ENCODE data around the gene FBXO9. TPM values are rescaled to one million over a fixed set of nuclear protein-coding genes. Genes with fewer than 3 reads are reported as not detected.

The FBXO9 gene
- total RNA-seq, 1 experiment from 2014 or later = 63.6 TPM

- Mint-ChIP-seq H3K27me3 (ENCODE audit: insufficient read depth, unreplicated experiment) (no peaks in the 10 kb centered on the region), H3K9me3 (ENCODE audit: unreplicated experiment) (no peaks in the 10 kb centered on the region), H3K36me3 (ENCODE audit: insufficient read depth, unreplicated experiment) (no peaks in the 10 kb centered on the region), H3K4me1 (ENCODE audit: insufficient read depth, unreplicated experiment) (peaks cover 31% of the 10 kb centered on the region), H3K4me3 (ENCODE audit: unreplicated experiment) (no peak overlapping the region), H3K27ac (ENCODE audit: low read depth, unreplicated experiment) (no peak overlapping the region)
- TF ChIP-seq CTCF (IDR thresholded peaks at IDR 0.05; ENCODE audit: unreplicated experiment) = no peak
- ChIA-PET POLR2A (no interaction called here), CTCF (no interaction called here)
- DNase-seq (ENCODE audit: unreplicated experiment) = no peak
- intact Hi-C loops (cut with micrococcal nuclease) = no loop called here
- no TSS peak for BruUV-seq (replicated peaks)
Measured at GRCh38 chr6:53109612-53110011, 44.4 kb downstream of the FBXO9 start.

- Mint-ChIP-seq H3K4me1 (ENCODE audit: insufficient read depth, unreplicated experiment) (peaks cover 31% of the 10 kb centered on the region), H3K9me3 (ENCODE audit: unreplicated experiment) (no peaks in the 10 kb centered on the region), H3K27ac (ENCODE audit: low read depth, unreplicated experiment) (no peak overlapping the region), H3K27me3 (ENCODE audit: insufficient read depth, unreplicated experiment) (no peaks in the 10 kb centered on the region), H3K4me3 (ENCODE audit: unreplicated experiment) (no peak overlapping the region), H3K36me3 (ENCODE audit: insufficient read depth, unreplicated experiment) (no peaks in the 10 kb centered on the region)
- no peak for DNase-seq (ENCODE audit: unreplicated experiment)
- CTCF ChIA-PET = interaction anchor here (0.6 to 1.6 kb wide), 6 partner anchors 9 to 343 kb away, joined by 3 to 9 read pairs (median 4); no protein-coding TSS in a partner anchor
- intact Hi-C loops (cut with micrococcal nuclease) = no loop called here
- no TSS peak for BruUV-seq (replicated peaks)
- no peak for TF ChIP-seq CTCF (IDR thresholded peaks at IDR 0.05; ENCODE audit: unreplicated experiment)
- POLR2A ChIA-PET = interaction anchor here (0.6 to 2.3 kb wide), 6 partner anchors 9 to 501 kb away, joined by 3 to 6 read pairs (median 4); partner anchors contain the start of gene FBXO9
Measured at GRCh38 chr6:53111865-53112264, 46.7 kb downstream of the FBXO9 start.

GRCh38 chr6:53112404-53112803 lies 47.2 kb downstream of the FBXO9 start:
- intact Hi-C loops (cut with micrococcal nuclease) = no loop called here
- ChIA-PET POLR2A (interaction anchor here (0.6 to 2.3 kb wide), 10 partner anchors 9 to 502 kb away, joined by 3 to 6 read pairs (median 4); partner anchors contain the start of genes FBXO9 and GSTA4), CTCF (interaction anchor here (0.6 to 1.6 kb wide), 10 partner anchors 9 to 376 kb away, joined by 3 to 9 read pairs (median 3); no protein-coding TSS in a partner anchor)
- Mint-ChIP-seq H3K36me3 (ENCODE audit: insufficient read depth, unreplicated experiment) (no peaks in the 10 kb centered on the region), H3K9me3 (ENCODE audit: unreplicated experiment) (no peaks in the 10 kb centered on the region), H3K4me1 (ENCODE audit: insufficient read depth, unreplicated experiment) (peaks cover 26% of the 10 kb centered on the region), H3K27me3 (ENCODE audit: insufficient read depth, unreplicated experiment) (no peaks in the 10 kb centered on the region), H3K27ac (ENCODE audit: low read depth, unreplicated experiment) (no peak overlapping the region), H3K4me3 (ENCODE audit: unreplicated experiment) (no peak overlapping the region)
- BruUV-seq (replicated peaks) = no TSS peak
- no peak for TF ChIP-seq CTCF (IDR thresholded peaks at IDR 0.05; ENCODE audit: unreplicated experiment)
- DNase-seq (ENCODE audit: unreplicated experiment) = peak; percentile 80

- Mint-ChIP-seq H3K36me3 (ENCODE audit: insufficient read depth, unreplicated experiment) (no peaks in the 10 kb centered on the region), H3K27ac (ENCODE audit: low read depth, unreplicated experiment) (no peak overlapping the region), H3K4me1 (ENCODE audit: insufficient read depth, unreplicated experiment) (peaks cover 25% of the 10 kb centered on the region), H3K9me3 (ENCODE audit: unreplicated experiment) (no peaks in the 10 kb centered on the region), H3K27me3 (ENCODE audit: insufficient read depth, unreplicated experiment) (no peaks in the 10 kb centered on the region), H3K4me3 (ENCODE audit: unreplicated experiment) (no peak overlapping the region)
- no peak for TF ChIP-seq CTCF (IDR thresholded peaks at IDR 0.05; ENCODE audit: unreplicated experiment)
- intact Hi-C loops (cut with micrococcal nuclease) = no loop called here
- CTCF ChIA-PET = interaction anchor here (0.6 to 1.6 kb wide), 9 partner anchors 10 to 375 kb away, joined by 3 to 9 read pairs (median 3); no protein-coding TSS in a partner anchor
- POLR2A ChIA-PET = interaction anchor here (0.6 to 2.3 kb wide), 8 partner anchors 8 to 568 kb away, joined by 3 to 6 read pairs (median 4); partner anchors contain the start of gene GSTA4
- no TSS peak for BruUV-seq (replicated peaks)
- peak; percentile 64 for DNase-seq (ENCODE audit: unreplicated experiment)
Measured at GRCh38 chr6:53112871-53113270, 47.7 kb downstream of the FBXO9 start.

All from MCF 10A (cell line).